GM18870 (cell line): ENCODE measurements around the gene SMARCA4.
A peak's percentile ranks its signal among the peaks of the same experiment; 100 is the strongest.

Experiments
- ATAC-seq: cut with Tn5 transposase; IDR thresholded peaks from one replicate; pipeline ENCODE4 v1.9.1; 2021; ENCODE audit warnings: moderate library complexity; ENCODE audit not compliant: unreplicated experiment

Gene SMARCA4

DNA sequence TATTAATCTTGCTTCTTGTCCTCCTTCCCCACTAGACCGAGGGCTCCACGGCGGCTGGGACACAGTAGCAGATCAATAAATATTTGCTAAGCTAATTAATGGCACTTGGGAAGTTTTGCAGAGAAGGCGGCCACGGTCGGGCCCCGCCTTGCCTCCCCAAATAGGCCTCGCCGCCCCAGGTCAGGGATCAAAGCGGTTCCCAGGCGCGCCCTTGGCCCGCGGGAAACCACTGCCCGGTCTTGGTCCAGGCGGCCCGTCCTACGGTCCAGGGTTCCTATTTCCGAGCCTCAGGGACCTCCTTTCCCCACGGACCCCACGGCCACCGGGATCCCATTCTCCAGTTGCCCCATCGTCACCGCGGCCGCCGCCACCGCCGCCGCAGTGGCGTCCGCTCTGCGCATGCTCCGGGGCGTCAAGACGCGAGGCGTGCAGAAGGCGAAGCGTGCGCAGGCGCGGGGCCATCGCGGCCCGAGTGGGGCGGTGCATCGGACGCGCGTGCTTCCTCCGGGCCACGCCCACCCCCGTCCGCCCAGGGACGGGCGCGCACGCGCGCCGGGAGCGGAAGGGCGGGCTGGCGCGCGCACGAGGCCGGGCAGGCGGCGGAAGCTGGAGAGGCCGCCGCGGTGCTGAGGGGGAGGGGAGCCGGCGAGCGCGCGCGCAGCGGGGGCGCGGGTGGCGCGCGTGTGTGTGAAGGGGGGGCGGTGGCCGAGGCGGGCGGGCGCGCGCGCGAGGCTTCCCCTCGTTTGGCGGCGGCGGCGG, at the start of gene SMARCA4:
Gene SMARCA4 (plus strand): TSS at position 717 of the 759 bp plus-strand sequence. CDS start 23,122 bp downstream, outside the sequence.
- peak; percentile 37 for ATAC-seq

DNA sequence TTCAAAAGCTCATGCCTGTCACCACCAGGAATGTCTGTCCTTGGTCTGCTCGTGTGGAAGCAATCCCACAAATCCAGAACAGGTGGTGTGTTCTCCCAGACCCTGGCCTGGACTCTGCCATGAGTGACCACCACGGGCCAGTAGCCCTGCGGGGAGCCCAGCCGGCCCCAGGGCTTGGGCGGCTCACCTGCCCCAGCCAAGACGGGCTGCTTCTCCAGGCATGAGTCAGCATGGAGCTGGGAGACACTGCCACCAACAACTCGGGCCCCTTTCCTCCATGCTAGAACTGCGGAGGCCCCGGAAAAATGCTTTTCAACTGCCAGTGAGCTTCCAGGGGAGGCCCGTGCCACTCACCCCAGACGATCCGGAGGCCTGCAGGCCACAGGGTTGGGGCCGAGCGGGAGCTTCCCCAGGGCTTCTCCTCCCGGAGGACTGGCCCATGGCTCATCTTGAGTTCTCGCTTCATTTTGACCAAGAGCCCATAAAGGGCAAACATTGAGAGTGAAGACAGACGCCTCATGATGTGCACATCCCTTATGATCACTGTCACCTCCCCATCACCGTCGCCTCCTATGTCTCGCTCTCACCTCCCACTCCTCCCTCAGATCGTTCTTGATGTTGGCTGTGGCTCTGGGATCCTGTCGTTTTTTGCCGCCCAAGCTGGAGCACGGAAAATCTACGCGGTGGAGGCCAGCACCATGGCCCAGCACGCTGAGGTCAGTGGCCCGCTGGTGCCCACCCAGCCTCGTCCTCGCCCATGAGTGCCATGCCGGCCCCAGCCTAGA, 49.1 kb upstream of the SMARCA4 start:
- ATAC-seq = no peak

DNA sequence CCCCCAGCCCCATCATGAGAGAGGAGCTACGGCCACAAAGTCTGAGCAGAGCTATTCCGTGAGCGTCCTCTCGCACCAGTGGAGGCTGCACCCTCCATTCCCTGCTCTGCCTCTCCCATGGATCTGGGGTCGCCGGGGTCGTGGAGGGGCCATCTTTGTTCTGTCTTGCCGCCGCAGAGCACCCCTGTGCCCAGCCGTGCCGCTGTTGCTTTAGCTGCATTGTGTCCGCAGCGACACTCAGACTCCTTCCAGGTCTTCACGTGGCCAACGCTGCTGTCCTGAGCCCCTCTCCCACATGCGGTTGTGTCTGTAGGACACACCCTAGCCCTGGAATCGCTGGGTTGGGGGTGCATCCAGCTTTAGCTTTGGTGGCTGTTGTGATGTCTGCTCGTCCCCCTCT, 48.2 kb upstream of the SMARCA4 start:
- ATAC-seq = no peak

DNA sequence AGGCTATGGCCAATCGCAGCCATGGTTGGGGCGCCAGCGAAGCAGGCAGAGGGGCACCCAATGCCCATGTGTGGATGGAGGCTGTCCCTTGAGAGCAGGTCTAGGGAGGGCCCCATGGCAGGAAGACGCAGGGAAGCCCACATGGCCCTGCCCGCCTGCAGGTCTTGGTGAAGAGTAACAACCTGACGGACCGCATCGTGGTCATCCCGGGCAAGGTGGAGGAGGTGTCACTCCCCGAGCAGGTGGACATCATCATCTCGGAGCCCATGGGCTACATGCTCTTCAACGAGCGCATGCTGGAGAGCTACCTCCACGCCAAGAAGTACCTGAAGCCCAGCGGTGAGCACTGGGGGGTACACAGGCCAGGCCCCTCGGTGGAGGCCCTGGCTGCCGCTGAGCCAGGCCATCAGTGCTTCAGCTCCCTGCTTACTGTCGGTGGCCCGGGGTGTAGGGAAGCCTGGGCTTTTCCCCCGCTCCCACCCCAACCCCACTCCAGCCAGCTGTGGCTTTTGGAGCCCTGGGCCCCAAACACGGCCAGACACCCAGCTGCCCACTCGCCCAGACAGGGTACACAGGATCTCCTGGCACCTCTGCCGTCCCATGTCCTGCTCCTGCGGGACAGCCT, 47.0 kb upstream of the SMARCA4 start:
- no peak for ATAC-seq

DNA sequence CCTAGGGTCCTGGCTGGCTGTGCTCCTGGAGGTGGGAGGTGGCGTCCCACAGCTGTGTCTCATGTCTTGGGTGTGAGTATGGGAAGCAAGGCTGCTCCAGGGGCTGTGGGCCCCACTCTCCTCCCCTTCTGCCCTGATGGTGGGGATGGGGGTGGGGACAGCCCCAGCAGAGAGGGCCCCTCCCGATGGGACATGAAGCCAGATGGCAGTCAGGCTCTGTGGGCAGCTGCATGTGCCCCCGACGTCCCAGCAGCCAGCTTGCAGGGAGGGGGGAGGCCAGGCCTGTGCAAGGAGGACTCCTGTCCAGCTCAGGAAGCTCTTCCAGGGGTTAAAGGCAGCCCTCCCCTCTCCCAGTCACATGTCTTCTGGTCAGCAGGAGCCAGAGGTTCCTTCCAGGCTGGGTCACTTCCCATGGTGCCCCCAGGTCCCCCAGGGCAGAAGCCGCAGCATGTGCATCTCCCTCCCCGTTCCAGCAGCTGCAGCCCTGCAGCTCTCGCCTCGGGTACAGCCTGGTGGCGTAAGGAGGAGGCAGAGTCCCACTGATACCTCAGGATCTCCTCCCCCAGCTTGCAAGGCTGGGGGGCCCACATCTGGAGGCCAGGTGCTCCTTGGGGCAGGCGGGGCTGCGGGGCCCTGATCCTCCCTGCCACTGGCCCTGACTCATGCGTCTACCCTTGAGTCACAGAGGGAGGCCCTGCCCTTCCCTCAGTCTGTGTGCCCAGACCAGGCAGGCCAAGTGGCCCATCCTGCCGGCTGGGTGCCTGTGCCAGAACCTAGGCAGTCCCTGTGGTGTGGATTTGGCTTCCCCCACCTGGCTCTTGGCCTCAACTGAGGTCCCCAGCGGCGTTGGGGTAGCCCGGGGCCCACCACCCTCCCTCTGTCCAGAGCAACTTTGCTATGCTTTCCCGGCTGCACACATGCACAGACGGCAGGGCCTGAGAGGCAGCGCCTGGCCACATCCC, 45.4 kb upstream of the SMARCA4 start:
- no peak for ATAC-seq

DNA sequence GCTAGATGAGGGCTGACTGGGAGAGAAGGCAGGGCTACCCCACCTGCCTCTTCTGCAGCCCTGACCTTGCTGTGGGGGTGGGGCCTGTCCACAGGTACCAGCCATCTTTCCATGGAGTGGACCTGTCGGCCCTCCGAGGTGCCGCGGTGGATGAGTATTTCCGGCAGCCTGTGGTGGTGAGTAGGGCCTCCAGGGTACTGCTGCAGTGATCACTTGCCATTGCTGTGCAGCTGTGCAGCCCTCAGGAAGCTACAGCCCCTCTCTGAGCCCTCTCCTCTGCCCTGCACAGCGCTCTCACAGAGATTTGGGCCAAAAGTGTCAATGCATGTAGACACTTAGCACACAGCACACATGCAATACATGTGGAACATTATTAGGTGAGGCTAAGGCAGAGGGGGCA, 44.2 kb upstream of the SMARCA4 start:
- ATAC-seq = no peak

DNA sequence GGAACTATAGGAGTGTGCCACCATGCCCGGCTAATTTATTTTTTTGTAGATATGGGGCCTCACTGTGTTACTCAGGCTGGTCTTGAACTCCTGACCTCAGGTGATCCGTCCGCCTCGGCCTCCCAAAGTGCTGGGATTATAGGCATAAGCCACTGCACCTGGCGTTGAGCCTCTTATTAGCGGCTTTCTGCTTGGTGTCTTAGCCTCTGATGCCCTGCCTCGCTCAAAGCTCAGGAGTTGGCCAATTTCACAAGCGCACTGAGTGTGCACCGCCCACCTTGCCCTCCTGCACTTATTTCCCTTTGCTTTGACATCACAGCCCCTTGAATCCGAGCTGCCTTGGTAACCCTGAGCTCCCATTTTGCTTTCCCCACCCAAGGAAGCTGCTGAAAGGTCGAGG, 42.5 kb upstream of the SMARCA4 start:
- no peak for ATAC-seq

DNA sequence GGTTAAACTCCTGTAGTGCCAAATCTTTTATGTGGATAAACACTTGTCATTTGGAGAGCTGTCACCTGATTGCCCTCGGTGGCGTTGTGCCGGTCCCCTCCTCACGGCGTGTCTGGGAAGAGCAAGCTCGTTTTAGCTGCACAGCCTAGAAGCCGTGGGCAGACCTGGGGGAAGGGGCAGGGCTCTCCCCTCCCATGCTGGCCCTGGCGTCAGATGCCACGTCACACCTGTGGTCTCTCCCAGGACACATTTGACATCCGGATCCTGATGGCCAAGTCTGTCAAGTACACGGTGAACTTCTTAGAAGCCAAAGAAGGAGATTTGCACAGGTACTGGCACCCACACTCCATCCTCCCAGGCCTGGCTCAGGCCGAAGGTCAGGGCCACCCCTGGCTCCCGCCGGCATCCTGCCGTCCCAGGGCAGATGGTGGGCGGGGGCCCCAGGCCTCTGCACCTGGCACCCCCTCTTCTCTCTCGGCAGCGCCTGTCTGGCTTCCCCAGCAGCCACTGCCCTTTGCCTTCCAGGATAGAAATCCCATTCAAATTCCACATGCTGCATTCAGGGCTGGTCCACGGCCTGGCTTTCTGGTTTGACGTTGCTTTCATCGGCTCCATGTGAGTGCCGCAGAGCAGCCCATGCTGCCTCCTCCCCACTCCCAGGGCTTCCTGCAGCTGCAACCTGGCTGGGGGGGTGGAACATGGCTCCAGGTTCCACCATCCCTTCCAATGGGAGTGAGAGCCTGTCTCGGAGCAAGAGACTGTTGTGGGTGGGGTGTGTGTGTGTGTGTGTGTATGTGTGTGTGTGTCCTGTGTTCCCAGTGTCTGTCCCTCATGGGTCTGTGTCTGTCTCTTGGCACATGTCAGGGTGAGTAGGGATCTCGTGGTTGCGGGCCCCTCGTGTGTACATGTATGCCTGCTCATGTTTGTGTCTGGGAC, 41.2 kb upstream of the SMARCA4 start:
- no peak for ATAC-seq

DNA sequence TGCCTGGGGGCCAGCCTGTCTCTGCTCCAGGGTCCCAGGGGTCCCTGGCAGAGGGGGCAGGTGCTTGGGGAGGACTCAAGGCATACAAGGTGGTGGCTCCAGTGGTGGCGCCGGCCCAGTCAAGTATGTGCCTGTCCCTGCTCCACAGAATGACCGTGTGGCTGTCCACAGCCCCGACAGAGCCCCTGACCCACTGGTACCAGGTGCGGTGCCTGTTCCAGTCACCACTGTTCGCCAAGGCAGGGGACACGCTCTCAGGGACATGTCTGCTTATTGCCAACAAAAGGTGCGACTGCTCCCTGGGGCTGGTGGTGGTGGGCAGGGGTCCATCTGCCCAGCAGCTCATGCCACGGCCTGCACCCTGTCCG, 40.6 kb upstream of the SMARCA4 start:
- ATAC-seq = no peak

DNA sequence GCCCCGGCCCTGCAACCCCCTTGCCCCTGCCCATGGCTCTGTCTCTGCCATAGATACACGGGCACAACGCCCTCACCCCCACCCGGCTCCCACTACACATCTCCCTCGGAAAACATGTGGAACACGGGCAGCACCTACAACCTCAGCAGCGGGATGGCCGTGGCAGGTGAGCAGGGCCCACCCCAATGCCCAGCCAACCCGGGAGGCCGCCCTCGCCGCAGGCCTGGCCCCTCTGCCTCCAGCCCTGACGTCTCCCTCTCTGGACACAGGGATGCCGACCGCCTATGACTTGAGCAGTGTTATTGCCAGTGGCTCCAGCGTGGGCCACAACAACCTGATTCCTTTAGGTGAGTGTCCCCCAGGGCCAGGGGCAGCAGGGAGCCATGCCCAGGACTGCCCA, 40.0 kb upstream of the SMARCA4 start:
- ATAC-seq = no peak

DNA sequence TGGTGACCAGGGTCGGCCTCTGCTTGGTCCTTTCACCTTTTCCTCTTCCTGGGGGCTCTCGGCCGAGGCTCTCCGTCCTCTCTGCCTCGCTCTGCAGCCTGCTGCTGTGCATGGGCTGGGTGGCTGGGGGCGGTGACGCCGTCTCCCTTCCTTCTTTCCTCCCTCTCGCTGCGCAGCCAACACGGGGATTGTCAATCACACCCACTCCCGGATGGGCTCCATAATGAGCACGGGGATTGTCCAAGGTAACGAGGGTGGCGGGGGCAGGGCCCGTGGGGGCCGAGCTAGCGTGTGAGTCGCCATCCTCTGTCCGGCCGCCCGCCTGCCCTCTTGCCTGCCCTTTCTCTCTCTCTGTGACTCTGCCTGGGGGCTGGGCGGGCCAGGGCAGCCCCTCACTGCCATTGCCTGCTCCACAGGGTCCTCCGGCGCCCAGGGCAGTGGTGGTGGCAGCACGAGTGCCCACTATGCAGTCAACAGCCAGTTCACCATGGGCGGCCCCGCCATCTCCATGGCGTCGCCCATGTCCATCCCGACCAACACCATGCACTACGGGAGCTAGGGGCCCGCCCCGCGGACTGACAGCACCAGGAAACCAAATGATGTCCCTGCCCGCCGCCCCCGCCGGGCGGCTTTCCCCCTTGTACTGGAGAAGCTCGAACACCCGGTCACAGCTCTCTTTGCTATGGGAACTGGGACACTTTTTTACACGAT, 39.5 kb upstream of the SMARCA4 start:
- ATAC-seq = no peak

DNA sequence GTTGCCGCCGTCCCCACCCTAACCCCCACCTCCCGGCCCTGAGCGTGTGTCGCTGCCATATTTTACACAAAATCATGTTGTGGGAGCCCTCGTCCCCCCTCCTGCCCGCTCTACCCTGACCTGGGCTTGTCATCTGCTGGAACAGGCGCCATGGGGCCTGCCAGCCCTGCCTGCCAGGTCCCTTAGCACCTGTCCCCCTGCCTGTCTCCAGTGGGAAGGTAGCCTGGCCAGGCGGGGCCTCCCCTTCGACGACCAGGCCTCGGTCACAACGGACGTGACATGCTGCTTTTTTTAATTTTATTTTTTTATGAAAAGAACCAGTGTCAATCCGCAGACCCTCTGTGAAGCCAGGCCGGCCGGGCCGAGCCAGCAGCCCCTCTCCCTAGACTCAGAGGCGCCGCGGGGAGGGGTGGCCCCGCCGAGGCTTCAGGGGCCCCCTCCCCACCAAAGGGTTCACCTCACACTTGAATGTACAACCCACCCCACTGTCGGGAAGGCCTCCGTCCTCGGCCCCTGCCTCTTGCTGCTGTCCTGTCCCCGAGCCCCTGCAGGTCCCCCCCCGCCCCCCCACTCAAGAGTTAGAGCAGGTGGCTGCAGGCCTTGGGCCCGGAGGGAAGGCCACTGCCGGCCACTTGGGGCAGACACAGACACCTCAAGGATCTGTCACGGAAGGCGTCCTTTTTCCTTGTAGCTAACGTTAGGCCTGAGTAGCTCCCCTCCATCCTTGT, 38.8 kb upstream of the SMARCA4 start:
- no peak for ATAC-seq

DNA sequence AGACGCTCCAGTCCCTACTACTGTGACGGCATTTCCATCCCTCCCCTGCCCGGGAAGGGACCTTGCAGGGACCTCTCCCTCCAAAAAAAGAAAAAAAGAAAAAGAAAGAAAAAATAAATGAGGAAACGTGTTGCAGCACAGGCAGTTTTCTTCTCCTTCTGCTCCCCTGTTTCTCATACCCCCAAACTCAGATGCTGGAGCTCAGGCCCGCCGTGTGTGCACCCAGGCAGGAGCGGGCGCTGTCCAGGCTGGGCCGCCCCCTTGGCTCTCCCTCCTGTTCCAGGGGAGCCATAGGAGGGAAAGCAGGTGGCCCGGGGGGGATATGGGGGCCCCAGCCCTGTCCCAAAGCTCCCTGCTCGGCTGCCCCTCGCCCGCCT, 38.2 kb upstream of the SMARCA4 start:
- ATAC-seq = no peak

DNA sequence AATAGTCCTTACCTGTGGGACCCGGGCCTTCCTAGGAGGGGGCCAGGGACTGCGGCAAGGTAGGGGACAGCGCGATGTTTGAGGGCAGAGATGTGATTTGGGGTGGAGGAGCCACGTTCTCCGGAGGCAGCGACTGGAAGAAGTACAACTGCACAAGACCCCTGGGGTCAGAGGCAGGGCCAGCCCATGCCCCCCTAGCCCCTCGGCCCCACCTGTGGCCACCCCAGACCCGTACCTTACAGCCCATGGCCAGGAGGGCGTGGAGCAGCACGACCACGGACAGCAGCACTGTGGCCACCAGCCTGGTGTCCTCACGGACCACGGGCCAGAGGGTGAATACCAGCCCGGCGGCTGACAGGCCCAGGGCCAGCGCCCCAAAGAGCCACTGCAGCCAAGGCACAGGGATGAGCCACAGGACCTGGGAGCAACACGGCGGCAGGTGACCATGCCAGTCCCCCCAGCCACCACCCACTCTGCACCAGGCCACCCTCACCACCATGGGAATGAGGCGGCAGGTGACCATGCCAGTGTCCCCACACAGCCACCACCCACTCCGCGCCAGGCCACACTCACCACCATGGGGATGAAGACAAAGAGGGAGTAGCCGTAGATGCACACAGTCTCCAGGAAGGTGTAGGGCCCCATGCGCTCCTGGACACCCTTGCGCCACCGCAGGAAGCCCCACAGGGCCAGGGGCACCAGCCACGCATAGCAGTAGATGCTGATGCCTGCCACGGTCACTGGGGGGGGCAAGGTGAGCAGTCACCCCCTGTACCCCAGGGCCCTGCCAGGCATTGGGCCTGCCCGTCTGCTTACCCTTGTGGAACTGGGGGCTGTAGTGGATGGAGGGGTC, 37.3 kb upstream of the SMARCA4 start:
- no peak for ATAC-seq

DNA sequence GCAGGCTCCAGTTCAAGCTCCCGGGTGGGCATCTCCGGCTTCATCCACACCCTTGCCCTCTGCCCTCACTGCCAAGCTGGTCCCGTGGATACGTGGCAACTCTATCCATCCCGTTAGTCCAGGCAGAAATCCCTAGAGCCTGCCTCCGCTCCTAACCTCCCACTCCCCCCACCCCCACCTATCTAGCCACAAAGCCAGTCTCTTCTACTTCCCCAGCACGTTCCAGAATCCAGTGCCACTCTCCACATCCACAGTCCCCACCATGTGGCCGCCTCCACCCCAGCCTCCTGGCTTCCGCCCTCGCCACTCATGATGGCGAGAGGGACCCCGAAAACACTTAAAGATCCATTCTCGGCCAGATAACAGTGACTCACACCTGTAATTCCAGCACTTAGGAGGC, 36.2 kb upstream of the SMARCA4 start:
- no peak for ATAC-seq

DNA sequence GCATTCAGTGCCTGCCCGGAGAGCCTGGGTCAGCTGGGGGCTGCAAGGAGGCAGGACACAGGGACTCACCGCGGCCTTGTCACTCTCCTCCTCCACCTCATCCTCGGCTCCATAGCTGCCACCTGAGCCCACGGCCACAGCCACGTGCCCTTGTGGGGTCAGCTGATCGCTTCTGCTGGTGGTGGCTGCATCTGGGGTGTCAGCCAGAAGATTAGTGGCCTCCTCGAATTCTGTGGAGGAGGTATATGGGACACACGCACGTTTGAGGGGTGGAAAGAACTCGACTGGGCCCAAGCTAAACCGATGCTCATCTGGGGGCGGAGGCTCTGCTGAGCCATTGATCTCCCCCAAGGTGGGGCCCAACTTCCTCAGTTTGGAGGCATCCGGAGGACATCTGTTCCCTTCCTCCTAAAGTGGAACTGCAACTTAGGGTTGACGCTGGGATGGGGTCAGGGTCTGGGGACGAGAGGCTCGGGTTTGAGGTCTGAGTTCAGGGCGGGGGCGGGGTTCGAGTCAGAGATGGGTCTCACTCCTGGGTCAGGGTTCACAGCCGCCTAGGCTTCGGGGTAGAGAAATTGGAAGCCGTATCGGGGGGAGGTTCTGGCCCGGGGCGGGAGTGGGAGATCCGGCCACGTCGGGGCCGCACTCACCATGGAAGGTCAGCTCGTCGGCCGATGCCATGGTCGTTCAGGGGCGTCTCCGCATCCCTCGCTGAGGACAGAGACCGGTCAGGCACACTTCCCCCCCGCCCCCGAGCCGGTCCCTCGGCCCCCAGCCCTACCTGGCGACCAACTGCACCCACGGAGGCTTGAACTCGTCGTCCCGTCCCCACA, 32.9 kb upstream of the SMARCA4 start:
- no peak for ATAC-seq
